ENCODE data around the gene HOMEZ.
"Not testable (repeated sequence)": the region's sequence is repeated elsewhere in the genome, so short reads cannot be mapped to it uniquely, and the experiment has no call there.

HOMEZ gene, protein sequence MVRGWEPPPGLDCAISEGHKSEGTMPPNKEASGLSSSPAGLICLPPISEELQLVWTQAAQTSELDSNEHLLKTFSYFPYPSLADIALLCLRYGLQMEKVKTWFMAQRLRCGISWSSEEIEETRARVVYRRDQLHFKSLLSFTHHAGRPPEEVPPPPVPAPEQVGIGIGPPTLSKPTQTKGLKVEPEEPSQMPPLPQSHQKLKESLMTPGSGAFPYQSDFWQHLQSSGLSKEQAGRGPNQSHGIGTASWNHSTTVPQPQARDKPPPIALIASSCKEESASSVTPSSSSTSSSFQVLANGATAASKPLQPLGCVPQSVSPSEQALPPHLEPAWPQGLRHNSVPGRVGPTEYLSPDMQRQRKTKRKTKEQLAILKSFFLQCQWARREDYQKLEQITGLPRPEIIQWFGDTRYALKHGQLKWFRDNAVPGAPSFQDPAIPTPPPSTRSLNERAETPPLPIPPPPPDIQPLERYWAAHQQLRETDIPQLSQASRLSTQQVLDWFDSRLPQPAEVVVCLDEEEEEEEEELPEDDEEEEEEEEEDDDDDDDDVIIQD

DNA sequence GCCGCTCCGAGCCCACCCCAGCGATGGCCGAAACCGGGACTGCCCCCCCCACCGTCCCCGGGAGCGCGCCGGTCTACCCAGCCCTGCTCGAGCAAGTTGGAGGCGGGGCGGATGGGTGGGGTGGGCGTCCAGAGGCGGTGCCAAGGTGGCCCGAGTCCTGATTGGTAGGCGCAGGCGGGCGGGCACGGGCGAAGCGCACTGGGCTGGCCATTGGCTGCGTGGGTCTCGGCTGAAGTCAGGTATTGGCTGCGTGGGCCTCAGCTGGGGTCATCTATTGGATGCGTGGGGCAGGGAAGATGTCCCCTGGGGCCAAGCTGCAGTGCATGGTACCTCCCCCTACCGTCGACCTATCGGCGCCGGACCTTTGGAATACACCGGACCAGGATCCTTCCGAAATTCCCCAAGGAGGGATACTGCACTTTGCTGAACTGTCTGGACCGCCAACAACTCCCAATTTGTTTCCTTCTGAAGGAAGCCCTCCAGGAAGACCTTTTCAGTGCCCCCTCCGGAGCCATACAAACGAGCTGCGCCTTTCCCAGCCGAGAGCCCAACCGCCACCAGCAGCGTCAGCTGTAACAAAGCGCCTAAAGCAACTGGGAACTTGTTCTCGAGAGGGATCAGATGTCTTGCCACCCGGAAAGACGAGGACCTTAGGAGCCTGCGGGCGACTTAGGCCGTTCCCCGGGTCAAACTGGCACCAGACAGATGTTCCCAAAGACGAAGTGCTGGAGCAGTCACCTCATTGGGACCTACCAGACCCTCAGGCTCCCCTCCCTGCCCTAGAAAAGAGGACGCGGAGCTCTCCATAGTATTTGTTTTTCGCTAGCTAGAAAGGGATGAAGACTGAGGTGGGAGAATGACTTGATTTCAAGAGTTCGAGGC is at the start of gene HOMEZ:
HOMEZ (minus strand) TSS at position 113 of the 882 bp plus-strand sequence. CDS start 180 bp downstream, outside the sequence.
- peak; percentile 95 for DNase-seq (ENCODE audit: low spot score)

DNA sequence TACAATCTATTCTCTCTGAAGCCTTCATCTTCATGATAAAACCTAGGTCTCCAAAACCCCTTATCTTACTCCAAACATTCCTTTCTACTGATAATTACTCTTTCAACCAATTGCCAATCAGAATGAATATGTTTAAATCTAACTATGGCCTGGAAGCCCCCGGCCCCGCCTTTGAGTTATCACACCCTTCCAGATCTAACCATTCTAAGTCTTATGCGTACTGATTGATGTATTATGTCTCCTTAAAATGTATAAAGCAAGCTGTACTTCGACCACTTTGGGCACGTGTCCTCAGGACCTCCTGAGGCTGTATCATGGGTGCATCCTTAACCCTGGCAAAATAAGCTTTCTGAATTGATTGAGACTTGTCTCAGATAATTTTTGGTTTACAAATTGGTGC is 49.7 kb upstream of the HOMEZ start:
- DNase-seq (ENCODE audit: low spot score) = no peak

DNA sequence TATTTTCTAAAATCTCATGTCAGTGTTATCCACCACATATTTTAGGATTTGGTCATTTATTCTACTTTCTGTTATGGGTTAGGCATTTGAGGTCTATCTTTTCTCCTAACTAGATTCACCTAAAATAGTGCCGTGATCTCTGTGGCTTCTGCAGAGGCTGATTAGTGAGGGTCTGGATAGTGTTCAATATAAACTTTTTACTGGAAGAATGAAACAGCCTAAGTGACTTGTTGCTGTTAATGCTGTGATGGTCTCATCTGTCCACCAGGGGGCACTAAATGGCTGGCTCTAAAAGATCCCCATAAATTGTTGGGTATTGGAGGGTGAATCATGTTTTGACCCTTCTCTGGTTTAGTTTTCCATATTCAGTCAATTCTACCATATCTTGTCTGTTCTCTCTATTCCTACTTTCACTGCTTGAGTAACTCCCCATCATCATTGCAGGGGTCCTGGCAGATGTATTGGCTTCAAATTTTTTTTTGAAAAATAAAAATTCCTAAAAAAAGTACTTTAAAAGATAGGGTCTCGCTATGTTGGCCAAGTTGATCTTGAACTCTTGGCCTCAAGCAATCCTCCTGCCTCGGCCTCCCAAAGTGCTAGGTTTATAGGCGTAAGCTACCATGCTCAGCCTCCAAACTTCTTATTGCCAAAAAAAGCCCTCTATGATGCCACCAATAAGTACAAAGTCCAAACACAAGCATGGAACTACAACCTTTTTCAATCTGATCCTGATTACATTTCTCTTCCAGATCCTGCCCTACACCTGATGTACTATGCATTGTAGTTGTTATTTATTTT is 42.2 kb upstream of the HOMEZ start:
- peak; percentile 83 for DNase-seq (ENCODE audit: low spot score)

DNA sequence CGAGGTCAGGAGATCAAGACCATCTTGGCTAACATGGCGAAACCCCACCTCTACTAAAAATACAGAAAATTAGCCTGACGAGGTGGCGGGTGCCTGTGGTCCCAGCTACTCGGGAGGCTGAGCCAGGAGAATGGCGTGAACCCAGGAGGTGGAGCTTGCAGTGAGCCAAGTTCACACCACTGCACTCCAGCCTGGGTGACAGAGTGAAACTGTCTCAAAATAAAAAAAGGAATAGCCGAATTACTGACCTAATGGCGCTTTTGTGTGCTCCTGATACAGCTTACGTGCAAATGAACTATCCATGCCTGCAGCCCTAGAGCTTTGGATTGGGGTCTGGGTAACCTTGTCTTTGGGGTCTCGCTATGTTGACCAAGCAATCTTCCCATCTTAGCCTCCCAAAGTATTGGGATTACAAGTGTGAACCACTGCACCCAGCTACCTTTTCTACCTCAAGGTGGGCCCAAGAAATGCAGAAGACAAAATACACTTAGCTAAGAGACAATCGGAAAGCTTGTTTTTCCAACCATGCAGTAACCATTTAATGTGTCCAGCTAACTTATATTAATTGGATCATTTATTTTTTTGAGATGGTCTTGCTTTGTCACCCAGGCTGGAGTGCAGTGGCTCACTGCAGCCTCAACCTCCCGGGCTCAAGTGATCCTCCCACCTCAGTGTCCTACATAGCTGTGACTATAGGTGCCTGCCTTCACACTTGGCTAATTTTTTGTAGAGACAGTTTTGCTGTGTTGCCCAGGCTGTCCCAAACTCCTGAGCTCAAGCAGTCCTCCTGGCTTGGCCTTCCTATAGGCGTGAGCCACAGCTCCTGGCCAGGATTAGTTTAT is 40.8 kb upstream of the HOMEZ start:
- no peak for DNase-seq (ENCODE audit: low spot score)

DNA sequence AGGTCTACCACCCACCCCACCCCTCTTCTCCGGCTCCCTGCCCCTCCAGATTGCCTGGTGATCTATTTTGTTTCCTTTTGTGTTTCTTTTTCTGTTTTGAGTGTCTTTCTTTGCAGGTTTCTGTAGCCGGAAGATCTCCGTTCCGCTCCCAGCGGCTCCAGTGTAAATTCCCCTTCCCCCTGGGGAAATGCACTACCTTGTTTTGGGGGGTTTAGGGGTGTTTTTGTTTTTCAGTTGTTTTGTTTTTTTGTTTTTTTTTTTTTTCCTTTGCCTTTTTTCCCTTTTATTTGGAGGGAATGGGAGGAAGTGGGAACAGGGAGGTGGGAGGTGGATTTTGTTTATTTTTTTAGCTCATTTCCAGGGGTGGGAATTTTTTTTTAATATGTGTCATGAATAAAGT is 39.8 kb upstream of the HOMEZ start:
- DNase-seq (ENCODE audit: low spot score) = not testable (repeated sequence)

DNA sequence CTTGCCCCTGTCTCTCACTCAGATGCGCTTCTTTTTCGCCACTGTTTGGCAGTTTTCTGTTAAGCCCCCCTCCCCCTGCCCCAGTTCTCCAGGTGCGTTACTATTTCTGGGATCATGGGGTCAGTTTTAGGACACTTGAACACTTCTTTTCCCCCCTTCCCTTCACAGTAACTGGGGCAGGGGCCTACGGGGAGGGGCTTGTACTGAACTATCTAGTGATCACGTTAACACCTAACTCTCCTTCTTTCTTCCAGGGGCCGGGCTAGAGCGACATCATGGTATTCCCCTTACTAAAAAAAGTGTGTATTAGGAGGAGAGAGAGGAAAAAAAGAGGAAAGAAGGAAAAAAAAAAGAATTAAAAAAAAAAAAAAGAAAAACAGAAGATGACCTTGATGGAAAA is 39.1 kb upstream of the HOMEZ start:
- DNase-seq (ENCODE audit: low spot score) = no peak

DNA sequence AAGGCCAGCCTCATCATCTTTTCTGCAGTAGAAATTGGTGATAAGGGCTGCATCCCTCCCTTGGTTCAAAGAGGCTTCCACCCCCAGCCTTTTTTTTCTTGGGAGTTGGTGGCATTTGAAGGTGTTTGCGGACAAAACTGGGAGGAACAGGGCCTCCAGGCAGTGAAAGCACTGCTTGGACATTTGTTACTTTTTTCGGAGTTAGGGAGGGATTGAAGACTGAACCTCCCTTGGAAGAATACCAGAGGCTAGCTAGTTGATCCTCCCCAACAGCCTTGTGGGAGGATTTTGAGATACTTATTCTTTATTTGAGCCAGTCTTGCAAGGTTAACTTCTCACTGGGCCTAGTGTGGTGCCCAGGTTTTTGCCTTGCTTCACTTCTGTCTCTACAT is 38.5 kb upstream of the HOMEZ start:
- no peak for DNase-seq (ENCODE audit: low spot score)

DNA sequence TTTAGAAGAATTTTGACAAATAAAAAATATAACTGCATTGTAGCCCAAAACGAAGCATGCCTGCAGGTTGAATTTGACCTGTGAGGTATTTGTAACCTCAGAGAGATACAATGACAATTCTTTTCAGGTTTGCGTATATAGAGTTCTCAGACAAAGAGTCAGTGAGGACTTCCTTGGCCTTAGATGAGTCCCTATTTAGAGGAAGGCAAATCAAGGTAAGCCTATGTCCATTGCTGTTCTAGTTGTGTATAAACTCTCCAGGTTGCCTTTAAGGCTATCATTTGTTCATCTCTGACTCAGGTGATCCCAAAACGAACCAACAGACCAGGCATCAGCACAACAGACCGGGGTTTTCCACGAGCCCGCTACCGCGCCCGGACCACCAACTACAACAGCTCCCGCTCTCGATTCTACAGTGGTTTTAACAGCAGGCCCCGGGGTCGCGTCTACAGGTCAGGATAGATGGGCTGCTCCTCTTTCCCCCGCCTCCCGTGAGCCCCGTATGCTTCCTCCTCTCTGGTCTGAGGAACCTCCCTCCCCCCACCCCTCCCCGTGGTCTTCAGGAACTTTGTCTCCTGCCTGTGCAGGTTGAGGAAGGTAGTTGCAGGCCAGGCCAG is 38.0 kb upstream of the HOMEZ start:
- no peak for DNase-seq (ENCODE audit: low spot score)

DNA sequence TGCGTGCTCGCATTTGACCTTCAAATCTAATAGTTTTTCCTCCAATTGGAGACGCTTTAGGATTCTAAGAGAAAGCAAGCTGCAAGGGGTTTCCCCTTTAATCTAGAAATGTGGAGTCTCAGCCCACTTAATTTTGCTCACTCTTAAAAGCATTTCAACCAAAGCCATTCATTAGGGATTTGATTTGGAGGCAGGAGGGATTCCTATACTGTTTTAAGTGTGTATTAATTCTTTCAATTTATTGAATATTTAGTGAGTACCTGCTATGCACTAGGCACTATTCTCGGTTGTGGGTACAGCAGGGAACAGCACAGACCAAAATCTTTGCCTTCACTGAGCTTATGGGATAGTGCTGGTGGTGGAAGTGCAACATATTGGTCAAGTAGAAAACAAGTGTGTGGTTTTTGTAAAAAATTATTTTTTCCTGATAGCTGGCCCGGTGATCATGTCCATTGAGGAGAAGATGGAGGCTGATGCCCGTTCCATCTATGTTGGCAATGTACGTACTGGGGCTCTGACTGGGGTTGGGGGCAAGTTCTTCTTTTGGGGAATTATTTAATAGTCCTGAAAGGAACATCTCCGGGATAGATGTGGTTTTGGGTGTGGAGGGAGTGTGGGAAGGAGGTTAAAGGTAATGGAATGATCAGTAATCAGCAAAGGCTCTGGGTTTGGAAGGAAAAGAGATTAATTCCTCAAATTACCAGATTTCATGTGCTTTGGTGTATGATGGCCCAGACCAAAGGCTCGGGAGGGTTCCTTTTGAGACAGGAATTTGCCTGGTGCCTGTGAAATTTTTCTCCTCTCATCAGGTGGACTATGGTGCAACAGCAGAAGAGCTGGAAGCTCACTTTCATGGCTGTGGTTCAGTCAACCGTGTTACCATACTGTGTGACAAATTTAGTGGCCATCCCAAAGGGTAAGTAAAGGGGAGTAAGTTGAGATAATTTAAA is 36.9 kb upstream of the HOMEZ start:
- DNase-seq (ENCODE audit: low spot score) = no peak

DNA sequence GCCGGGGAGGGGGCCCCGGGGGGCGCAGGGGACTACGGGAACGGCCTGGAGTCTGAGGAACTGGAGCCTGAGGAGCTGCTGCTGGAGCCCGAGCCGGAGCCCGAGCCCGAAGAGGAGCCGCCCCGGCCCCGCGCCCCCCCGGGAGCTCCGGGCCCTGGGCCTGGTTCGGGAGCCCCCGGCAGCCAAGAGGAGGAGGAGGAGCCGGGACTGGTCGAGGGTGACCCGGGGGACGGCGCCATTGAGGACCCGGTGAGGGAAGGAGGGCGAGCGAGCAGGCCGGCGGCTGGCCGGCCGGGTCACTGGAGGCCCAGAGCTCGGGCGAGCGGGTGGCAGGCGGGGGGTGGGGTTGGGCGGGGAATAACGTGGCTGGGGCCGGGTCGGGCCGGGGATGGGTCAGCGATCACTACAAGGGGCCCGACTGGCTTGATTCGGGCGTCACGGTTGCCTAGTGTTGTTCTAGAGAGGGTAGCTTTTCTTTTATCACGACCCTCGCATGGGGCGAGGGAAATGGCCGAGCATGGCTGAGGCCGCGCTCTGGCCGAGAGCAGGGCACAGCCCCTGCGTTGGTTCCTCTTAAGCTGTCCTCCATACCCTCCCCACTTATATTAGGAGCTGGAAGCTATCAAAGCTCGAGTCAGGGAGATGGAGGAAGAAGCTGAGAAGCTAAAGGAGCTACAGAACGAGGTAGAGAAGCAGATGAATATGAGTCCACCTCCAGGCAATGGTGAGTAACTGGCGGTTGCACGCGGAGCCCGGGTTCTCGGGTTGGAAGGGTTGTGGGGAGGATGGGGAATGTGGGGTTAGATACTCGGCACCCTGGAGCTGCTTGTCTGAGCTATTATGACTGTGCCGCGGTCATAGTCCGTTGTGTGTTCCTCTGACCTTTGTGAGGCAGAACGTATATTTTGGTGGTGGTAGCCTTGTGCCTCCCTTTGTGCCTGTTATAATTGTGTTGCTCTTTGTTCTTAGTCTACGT is 35.9 kb upstream of the HOMEZ start:
- peak; percentile 18 for DNase-seq (ENCODE audit: low spot score)

DNA sequence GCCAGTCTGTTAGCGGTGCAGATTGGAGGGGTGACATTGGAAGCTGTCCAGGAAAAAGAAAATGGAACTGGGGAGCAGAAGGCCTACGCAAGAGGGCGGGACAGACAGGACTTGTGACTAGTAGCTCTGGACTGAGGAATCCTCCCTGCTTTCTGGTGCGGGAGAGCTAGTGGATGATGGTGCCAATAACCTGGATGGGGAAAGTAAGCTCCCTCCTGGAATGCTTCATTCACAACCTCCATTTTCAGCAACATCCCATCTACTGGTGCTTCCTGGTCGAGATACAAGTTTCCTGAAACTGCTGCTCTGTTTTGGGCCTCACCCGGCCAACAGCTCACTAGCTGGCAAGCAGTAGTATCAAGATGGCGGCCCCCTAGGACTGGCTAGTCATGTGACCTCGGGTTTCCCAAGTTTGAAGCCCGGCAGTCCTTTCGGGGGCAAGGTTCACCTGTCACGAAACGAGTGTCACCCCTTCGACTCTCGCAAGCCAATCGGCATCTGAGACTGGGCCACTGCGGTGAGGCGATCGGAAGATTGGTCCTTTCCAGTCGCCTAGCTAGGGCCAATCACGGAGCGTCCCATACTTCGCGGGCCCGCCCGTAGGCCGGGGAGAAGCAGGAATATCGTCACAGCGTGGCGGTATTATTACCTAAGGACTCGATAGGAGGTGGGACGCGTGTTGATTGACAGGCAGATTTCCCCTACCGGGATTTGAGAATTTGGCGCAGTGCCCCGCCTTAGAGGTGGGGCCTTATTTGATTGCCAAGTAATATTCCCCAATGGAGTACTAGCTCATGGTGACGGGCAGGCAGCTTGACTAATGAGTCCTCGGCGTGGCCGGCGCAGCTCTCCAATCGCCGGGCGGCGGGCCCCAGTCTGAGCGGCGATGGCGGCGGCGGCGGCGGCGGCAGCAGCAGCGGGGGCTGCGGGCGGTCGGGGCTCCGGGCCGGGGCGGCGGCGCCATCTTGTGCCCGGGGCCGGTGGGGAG is 34.9 kb upstream of the HOMEZ start, which contains the start of gene PABPN1:
PABPN1 (plus strand) TSS at position 874 of the 988 bp plus-strand sequence; CDS start at position 887, 13 bp downstream.
- DNase-seq (ENCODE audit: low spot score) = peak; percentile 96

DNA sequence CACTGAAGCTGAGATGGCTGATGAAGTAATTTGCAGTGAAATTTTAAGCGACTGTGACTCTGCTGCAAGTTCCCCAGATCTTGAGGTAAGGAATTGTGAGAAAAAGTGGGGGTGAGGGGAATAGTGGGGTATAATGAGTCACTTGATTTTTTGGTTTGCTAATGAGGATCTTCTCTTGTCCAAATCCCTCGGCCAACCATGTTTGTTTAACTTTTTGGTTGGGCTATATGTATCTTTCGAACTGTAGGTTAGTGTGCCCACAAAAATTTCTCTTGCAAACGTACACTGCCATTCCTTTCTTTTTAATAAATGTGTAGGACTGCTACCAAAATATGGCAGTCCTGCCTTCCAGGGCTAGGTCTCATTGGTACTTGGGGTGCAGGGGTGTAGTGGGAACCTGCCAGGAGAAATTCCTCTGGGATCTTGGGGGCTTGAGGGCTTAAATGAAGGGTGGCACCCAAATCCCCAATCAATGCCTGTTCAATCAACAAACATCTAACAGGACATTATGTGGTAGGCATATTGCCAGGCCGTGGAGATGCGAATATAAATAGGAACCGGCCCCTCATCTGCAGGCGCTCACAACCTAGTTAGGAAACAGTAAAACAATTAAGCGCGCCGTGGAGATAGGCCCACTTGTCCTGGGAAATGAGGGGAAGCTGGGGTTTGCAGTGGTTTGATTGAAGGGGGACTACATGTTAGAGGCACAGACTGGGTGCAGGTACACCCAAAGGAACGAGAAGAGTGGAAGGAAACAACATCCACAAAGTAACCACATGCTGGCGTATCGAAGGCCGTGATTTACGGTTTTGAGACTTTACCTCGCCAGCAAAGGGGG is 34.0 kb upstream of the HOMEZ start:
- no peak for DNase-seq (ENCODE audit: low spot score)

DNA sequence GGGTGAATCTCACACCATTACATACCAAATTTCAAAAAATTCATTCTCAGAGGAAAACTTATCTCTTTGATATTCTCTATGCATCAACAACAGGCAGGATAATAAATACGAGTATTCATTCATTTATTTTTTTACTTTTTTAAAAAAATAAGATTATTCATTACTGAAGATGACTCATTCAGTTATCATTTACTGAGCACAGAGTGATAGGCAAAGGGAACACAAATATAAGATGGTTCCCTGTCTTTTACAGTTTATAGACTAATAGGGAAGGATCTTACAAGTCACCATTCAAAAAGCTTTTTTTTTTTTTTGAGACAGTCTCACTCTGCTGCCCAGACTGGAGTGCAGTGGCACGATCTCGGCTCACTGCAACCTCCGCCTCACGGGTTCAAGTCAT is 30.4 kb upstream of the HOMEZ start:
- DNase-seq (ENCODE audit: low spot score) = no peak

DNA sequence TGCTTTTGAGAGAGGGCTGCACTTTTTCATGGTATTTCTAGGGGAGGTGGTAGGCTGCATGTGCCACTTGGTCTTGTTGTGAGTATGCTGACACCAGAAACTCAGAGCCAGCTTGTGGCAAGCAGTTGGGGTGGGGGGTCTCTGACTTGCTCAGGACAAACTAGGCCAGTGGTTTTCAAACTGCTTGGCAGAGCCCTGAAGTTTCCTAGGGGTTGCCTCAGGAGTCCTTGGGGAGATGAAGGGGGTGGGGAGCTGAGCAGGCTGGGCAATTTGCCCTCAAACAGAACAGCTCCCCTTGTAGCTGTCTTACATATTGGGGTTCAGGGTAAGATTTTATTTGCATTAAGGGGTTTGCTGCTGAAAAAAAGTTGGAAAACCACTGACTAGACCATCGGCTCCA is 24.6 kb upstream of the HOMEZ start:
- DNase-seq (ENCODE audit: low spot score) = no peak

DNA sequence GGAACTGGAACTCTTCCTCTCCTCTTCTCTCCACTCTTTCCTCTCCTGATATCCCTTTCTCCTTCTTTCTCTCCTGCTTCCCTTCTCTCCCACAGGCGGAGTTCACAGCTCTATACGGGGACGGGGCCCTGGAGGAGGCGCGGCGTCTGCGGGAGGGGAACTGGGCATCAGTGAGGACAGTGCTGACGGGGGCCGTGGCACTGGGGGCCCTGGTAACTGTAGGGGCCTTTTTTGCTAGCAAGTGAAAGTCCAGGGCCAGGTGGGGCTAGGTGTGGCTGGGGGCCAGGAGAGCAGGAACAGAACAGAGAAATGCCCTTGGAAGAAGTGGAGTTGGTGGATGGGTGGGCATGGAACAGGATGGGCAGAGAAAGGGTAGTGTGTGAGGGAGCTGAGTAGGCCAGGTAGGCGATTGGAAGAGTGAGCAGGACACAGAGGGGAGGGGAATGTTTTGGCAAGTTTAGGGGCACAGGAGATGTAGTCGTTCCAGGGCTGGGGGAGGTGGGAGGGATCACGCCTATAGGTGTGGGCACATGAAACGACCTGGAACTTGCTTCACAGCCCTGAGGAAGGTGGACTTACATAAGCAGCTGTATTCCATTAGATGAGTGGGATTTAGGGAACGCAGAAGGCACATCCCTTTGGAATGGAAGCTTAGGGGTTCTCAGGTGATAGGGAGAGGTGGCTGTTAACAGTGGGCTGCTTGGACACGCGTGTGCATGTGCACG is 23.0 kb upstream of the HOMEZ start:
- no peak for DNase-seq (ENCODE audit: low spot score)
